WTC11 (cell line): ENCODE measurements around the gene SLCO4C1. TPM values are rescaled to one million over a fixed set of nuclear protein-coding genes. Genes with fewer than 3 reads are reported as not detected.
A peak's percentile ranks its signal among the peaks of the same experiment; 100 is the strongest.

Experiments
- ATAC-seq: fragments of 200-7000 bp; cut with Tn5 transposase; 2 replicates; pipeline ENCODE4 v1.10.0; 2021; ENCODE audit warnings: mild to moderate bottlenecking, moderate library complexity
- CTCF ChIA-PET: fragments of 300-600 bp; sonication (Branson Sonifier 250); formaldehyde crosslinking; loops from one replicate; lab custom pipeline; 2021; ENCODE audit warnings: antibody characterized with exemption; lab: Charles Lee
- POLR2A ChIA-PET: fragments of 350-600 bp; sonication (Branson Sonifier 250); formaldehyde crosslinking; loops from one replicate; lab custom pipeline; 2021; ENCODE audit warnings: antibody characterized with exemption; lab: Charles Lee
- DNase-seq: peaks from one replicate; pipeline ENCODE4 v3.0.0; 2021; ENCODE audit warnings: low spot score
- H3K27ac Mint-ChIP-seq: 2 replicates; pipeline ENCODE4 v1.8.0; 2021; ENCODE audit warnings: mixed read lengths
- H3K27me3 Mint-ChIP-seq: 2 replicates; pipeline ENCODE4 v1.8.0; 2021; ENCODE audit warnings: low read depth, mild to moderate bottlenecking, moderate library complexity, mixed read lengths
- H3K36me3 Mint-ChIP-seq: 2 replicates; pipeline ENCODE4 v1.8.0; 2021; ENCODE audit warnings: mixed read lengths
- H3K4me1 Mint-ChIP-seq: 2 replicates; pipeline ENCODE4 v1.8.0; 2022; ENCODE audit warnings: mixed read lengths
- H3K4me3 Mint-ChIP-seq: 2 replicates; pipeline ENCODE4 v1.8.0; 2021; ENCODE audit warnings: mild to moderate bottlenecking, moderate library complexity, mixed read lengths
- H3K9me3 Mint-ChIP-seq: 2 replicates; pipeline ENCODE4 v1.8.0; 2021; ENCODE audit warnings: mixed read lengths
- ATF2 ChIP-seq: sonication (generic); formaldehyde crosslinking; IDR thresholded peaks from 2 replicates; pipeline ENCODE4 v1.8.1; 2022; ENCODE audit warnings: low read depth, missing genetic modification reagents, borderline replicate concordance
- ATF3 ChIP-seq: sonication (generic); formaldehyde crosslinking; conservative IDR thresholded peaks from 2 replicates; pipeline ENCODE4 v1.8.1; 2022; ENCODE audit warnings: mild to moderate bottlenecking, missing genetic modification reagents
- CBFB ChIP-seq: sonication (generic); formaldehyde crosslinking; IDR thresholded peaks from 2 replicates; pipeline ENCODE4 v1.8.1; 2022; ENCODE audit warnings: mild to moderate bottlenecking, low read depth, missing genetic modification reagents
- CTCF ChIP-seq: fragments of 200-600 bp; IDR thresholded peaks from 2 replicates; pipeline ENCODE4 v1.8.0; 2022; ENCODE audit warnings: antibody characterized with exemption
- ERG ChIP-seq: fragments of 250-450 bp; sonication (Bioruptor Pico); IDR thresholded peaks from 2 replicates; pipeline ENCODE4 v1.8.0; 2021; ENCODE audit warnings: mild to moderate bottlenecking
- FOXJ3 ChIP-seq: sonication (generic); formaldehyde crosslinking; IDR thresholded peaks from 2 replicates; pipeline ENCODE4 v1.9.0; 2021; ENCODE audit warnings: missing genetic modification reagents, mild to moderate bottlenecking, borderline replicate concordance
- FOXP1 ChIP-seq: sonication (generic); formaldehyde crosslinking; IDR thresholded peaks from 2 replicates; pipeline ENCODE4 v1.8.0; 2022; ENCODE audit warnings: missing genetic modification reagents, mild to moderate bottlenecking, moderate library complexity, borderline replicate concordance
- GTF2I ChIP-seq: fragments of 250-450 bp; sonication (Bioruptor Pico); conservative IDR thresholded peaks from 2 replicates; pipeline ENCODE4 v1.4.0; 2021; ENCODE audit warnings: mild to moderate bottlenecking
- HMGXB4 ChIP-seq: sonication (generic); formaldehyde crosslinking; IDR thresholded peaks from 2 replicates; pipeline ENCODE4 v1.8.1; 2023; ENCODE audit warnings: mild to moderate bottlenecking, moderate library complexity, missing genetic modification reagents
- MXD4 ChIP-seq: fragments of 250-450 bp; sonication (Bioruptor Pico); IDR thresholded peaks from 2 replicates; pipeline ENCODE4 v1.8.0; 2021; ENCODE audit warnings: mild to moderate bottlenecking, moderate library complexity, borderline replicate concordance
- NFE2L1 ChIP-seq: sonication (generic); formaldehyde crosslinking; IDR thresholded peaks from 2 replicates; pipeline ENCODE4 v1.8.1; 2023; ENCODE audit warnings: missing genetic modification reagents
- NFYB ChIP-seq: sonication (generic); formaldehyde crosslinking; conservative IDR thresholded peaks from 2 replicates; pipeline ENCODE4 v1.8.0; 2022; ENCODE audit warnings: low read depth, missing genetic modification reagents
- TEAD4 ChIP-seq: sonication (generic); formaldehyde crosslinking; IDR thresholded peaks from 2 replicates; pipeline ENCODE4 v1.8.0; 2022; ENCODE audit warnings: mild to moderate bottlenecking, missing genetic modification reagents
- USF1 ChIP-seq: sonication (generic); formaldehyde crosslinking; IDR thresholded peaks from 2 replicates; pipeline ENCODE4 v1.8.0; 2022; ENCODE audit warnings: mild to moderate bottlenecking, missing genetic modification reagents
- total RNA-seq: library from RNA; stranded (reverse); gene quantifications from 3 replicates; pipeline ENCODE4 v1.2.3, GENCODE V29; 2021

SLCO4C1 gene
- total RNA-seq, 1 experiment from 2014 or later, result 5.4 TPM

GRCh38 chr5:102216678-102217077, 79.4 kb downstream of the SLCO4C1 start:
- CTCF ChIA-PET, result interaction anchor here (1.0 kb wide), 1 partner anchor 62 kb away, joined by 4 read pairs; no protein-coding TSS in a partner anchor
- TF ChIP-seq ERG (CRISPR knock-in tag) (no peak), MXD4 (CRISPR knock-in tag) (no peak), NFYB (CRISPR knock-in tag) (no peak), TEAD4 (CRISPR knock-in tag) (no peak)
- H3K36me3 Mint-ChIP-seq, result peaks cover 20% of the 10 kb centered on the region
- ATAC-seq (peak; percentile 71), DNase-seq (no peak)
- H3K27me3 Mint-ChIP-seq, result peaks cover 80% of the 10 kb centered on the region
- 0 out of 2 replicates have a peak overlapping the region, but pooled peaks have one; percentile 35 for H3K4me3 Mint-ChIP-seq
- peak overlapping the region; percentile 84 for H3K27ac Mint-ChIP-seq
- POLR2A ChIA-PET, result no interaction called here
- peaks cover 20% of the 10 kb centered on the region for H3K9me3 Mint-ChIP-seq
- H3K4me1 Mint-ChIP-seq, result peaks cover 40% of the 10 kb centered on the region

- no peak for ATAC-seq
- TF ChIP-seq FOXP1, result no peak
- TF ChIP-seq ATF2 (CRISPR knock-in tag), result no peak
- no peak for TF ChIP-seq CTCF
- no peak for TF ChIP-seq NFE2L1
- TF ChIP-seq GTF2I (CRISPR knock-in tag), result no peak
- no peak for TF ChIP-seq HMGXB4 (CRISPR knock-in tag)
- H3K4me3 Mint-ChIP-seq, result no peak overlapping the region
- no peaks in the 10 kb centered on the region for H3K36me3 Mint-ChIP-seq
- no peak for DNase-seq
- ChIA-PET CTCF (no interaction called here), POLR2A (no interaction called here)
- H3K27me3 Mint-ChIP-seq, result peaks cover 60% of the 10 kb centered on the region
- peaks cover 19% of the 10 kb centered on the region for H3K4me1 Mint-ChIP-seq
- H3K27ac Mint-ChIP-seq, result no peak overlapping the region
- no peaks in the 10 kb centered on the region for H3K9me3 Mint-ChIP-seq
Observed at GRCh38 chr5:102211165-102211564, 84.9 kb downstream of the SLCO4C1 start.

GRCh38 chr5:102200861-102201260, 95.2 kb downstream of the SLCO4C1 start:
- POLR2A ChIA-PET, result no interaction called here

More at GRCh38 chr5:102200861-102201260, 95.2 kb downstream of the SLCO4C1 start:
- Mint-ChIP-seq H3K36me3 (peaks cover 2% of the 10 kb centered on the region; the same call in 1 of the 2 replicates), H3K9me3 (peaks cover 12% of the 10 kb centered on the region), H3K4me1 (peaks cover 4% of the 10 kb centered on the region; the same call in 1 of the 2 replicates), H3K27me3 (peaks cover 6% of the 10 kb centered on the region), H3K4me3 (no peak overlapping the region), H3K27ac (no peak overlapping the region)
- DNase-seq (no peak), ATAC-seq (no peak)
- CTCF ChIA-PET, result no interaction called here
- TF ChIP-seq FOXJ3 (CRISPR knock-in tag), result no peak
- TF ChIP-seq TEAD4 (CRISPR knock-in tag), result no peak
- TF ChIP-seq USF1 (CRISPR knock-in tag), result no peak
- TF ChIP-seq ATF3 (CRISPR knock-in tag), result no peak
- no peak for TF ChIP-seq CBFB (CRISPR knock-in tag)
